ENCODE data around the gene ZNF529. TPM values are rescaled to one million over a fixed set of nuclear protein-coding genes. Genes with fewer than 3 reads are reported as not detected.

Gene ZNF529
- total RNA-seq, 1 experiment from 2014 or later, result 16.9 TPM

DNA sequence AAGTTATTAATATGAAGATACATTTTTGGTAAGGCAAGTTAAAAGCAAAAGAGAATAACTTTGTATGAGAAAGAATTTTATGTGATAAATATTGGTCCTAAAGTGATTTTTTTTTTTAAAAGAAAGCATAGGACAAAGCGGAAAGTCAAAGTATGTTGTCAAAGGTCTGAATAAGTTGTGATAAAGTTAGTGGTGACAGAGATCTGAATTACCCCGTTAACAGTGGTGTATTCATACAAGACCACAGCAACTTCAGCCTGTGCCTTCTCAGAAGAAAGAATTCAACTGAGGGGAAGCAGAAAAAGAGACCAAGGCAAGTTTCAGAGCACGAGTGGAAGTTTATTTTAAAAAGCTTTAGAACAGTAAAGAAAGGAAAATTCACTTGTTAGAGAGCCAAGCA is 64.8 kb downstream of the ZNF529 start:
- Histone ChIP-seq H3K56ac (ENCODE audit: insufficient read length, low read depth, low read length) (no peak overlapping the region), H2BK120ac (ENCODE audit: low read depth, low read length, poor library complexity, severe bottlenecking) (no peak overlapping the region), H2BK5ac (ENCODE audit: insufficient read length, low read length) (no peak overlapping the region), H2AK5ac (ENCODE audit: insufficient read length, low read length) (no peak overlapping the region), H4K91ac (ENCODE audit: insufficient read length, low read depth, low read length) (no peak overlapping the region), H3K4me2 (ENCODE audit: insufficient read depth, insufficient read length, low read length) (no peak overlapping the region), H2BK12ac (ENCODE audit: insufficient read length, low read depth, low read length) (no peak overlapping the region), H4K20me1 (ENCODE audit: control insufficient read depth, insufficient read depth, insufficient read length) (no peaks in the 10 kb centered on the region), H3T11ph (ENCODE audit: low read length) (no peak overlapping the region), H3K9ac (ENCODE audit: extremely low read depth, insufficient read length, low read length) (no peak overlapping the region), H3K79me1 (ENCODE audit: insufficient read depth, low read depth, low read length, poor library complexity, severe bottlenecking) (no peaks in the 10 kb centered on the region), H3K23me2 (ENCODE audit: insufficient read length, low read depth, low read length, poor library complexity, severe bottlenecking) (no peaks in the 10 kb centered on the region), H3K4ac (ENCODE audit: low read depth, low read length) (no peak overlapping the region), H2BK20ac (ENCODE audit: low read depth, low read length, poor library complexity, severe bottlenecking) (no peak overlapping the region), H4K8ac (replicated peaks; ENCODE audit: insufficient read length, low read depth, low read length) (no peak overlapping the region), H4K5ac (ENCODE audit: insufficient read length, low read depth, low read length) (no peak overlapping the region), H2BK15ac (ENCODE audit: low read depth, low read length) (no peak overlapping the region), H2AFZ (ENCODE audit: low read length) (no peak overlapping the region), H3K4me1 (ENCODE audit: insufficient read depth, low read length) (no peaks in the 10 kb centered on the region), H3K27ac (ENCODE audit: insufficient read length, low read depth, low read length) (no peak overlapping the region), H3K79me2 (ENCODE audit: insufficient read depth, low read length) (no peaks in the 10 kb centered on the region), H3K18ac (ENCODE audit: insufficient read length, low read depth, low read length) (no peak overlapping the region), H3K27me3 (ENCODE audit: insufficient read depth, low read length) (no peaks in the 10 kb centered on the region), H3K23ac (ENCODE audit: insufficient read length, low read depth, low read length) (no peak overlapping the region), H3K9me3 (ENCODE audit: control insufficient read depth, low read depth, low read length) (peaks cover 29% of the 10 kb centered on the region), H3K14ac (ENCODE audit: insufficient read depth, low read length) (no peak overlapping the region)
- H3K4me1 Mint-ChIP-seq, result no peaks in the 10 kb centered on the region
- TF ChIP-seq, protein P1, sequence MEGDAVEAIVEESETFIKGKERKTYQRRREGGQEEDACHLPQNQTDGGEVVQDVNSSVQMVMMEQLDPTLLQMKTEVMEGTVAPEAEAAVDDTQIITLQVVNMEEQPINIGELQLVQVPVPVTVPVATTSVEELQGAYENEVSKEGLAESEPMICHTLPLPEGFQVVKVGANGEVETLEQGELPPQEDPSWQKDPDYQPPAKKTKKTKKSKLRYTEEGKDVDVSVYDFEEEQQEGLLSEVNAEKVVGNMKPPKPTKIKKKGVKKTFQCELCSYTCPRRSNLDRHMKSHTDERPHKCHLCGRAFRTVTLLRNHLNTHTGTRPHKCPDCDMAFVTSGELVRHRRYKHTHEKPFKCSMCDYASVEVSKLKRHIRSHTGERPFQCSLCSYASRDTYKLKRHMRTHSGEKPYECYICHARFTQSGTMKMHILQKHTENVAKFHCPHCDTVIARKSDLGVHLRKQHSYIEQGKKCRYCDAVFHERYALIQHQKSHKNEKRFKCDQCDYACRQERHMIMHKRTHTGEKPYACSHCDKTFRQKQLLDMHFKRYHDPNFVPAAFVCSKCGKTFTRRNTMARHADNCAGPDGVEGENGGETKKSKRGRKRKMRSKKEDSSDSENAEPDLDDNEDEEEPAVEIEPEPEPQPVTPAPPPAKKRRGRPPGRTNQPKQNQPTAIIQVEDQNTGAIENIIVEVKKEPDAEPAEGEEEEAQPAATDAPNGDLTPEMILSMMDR (conservative IDR thresholded peaks at IDR 0.05), result no peak
- H3K27me3 Mint-ChIP-seq (ENCODE audit: low read depth), result peaks cover 5% of the 10 kb centered on the region
- peaks cover 32 to 41% (median 33%) of the 10 kb centered on the region in 3 experiments for H3K36me3 Mint-ChIP-seq (ENCODE audit: insufficient read depth in 1 of 3, low read depth in 3 of 3)
- H3K9me3 Mint-ChIP-seq, result peaks cover 79 to 88% of the 10 kb centered on the region in 2 experiments
- no peak for DNase-seq
- no peak overlapping the region for H3K27ac Mint-ChIP-seq
- H3K4me3 Mint-ChIP-seq, result no peak overlapping the region
- no CpG with 5 or more reads among the region's 3 CpGs for WGBS (ENCODE audit: extremely low coverage, insufficient read length, low lambda C conversion rate)

Measured in H9 (cell line).